ENCODE measurements around the gene UMODL1.

Gene UMODL1

DNA sequence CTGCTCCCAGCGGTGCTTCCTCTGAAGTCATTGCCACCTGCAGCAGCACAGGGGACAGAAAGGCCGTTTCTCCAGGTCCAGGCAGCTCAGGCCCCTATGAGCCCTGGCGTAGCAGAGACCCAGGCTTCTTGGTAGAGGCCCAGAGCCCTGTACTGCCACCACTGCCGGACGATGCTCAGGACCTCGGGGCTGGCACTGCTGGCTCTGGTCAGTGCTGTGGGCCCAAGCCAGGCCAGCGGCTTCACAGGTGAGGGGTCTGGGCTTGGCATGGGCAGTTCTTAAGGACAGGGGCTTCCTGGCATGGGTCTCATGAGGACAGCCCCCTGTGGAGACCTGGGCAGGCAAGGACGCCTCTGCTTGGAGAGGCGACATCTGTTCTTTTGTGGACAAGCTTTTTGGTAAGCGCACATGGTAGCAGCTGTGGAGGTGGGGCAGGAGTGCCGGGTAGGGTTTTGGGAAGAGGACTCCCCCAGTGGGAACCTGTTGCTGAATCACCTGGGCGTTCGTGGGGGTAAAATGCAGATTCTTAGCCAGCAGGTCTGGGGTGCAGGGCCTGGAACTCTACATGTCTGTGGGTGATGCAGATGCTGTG lies at the start of gene UMODL1:
Gene UMODL1 (plus strand): TSS at position 172 of the 592 bp plus-strand sequence. CDS start 0 bp downstream, at position 172.
- no peak for DNase-seq (ENCODE audit: low read depth)

DNA sequence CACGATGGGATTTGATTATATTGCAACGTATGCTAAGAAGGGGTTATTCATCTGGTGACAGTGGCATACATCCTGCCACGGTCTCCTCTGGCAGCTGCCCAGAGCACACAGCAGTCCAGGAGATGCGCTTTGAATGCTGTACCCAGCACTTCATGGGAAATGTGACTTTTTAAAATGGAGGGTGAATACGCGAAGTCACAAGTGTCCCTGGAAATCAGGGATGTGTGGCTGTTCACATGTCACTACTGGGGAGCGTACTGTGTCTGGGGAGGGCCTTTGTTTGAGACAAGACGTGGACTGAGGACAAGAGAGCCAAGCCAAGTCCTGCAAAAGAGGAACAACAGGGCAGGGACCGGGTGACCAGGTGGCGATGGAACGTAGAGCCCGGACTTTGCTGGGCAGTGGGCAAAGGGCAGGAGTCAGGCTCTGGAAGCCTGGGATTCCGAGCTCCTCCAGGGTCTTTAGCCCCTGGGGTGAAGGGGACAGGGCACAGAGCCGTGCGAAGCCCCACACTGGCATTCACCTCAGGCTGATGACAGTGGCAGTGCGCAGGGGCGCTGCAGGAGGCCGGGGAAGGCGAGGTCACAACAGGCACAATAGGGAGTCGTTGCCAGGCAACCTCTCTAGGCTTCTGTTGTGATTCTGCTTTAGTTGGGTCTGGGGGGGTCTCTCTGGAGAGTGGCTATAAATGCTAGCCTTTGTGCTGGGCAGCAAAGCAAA lies 49.6 kb upstream of the UMODL1 start:
- no peak for DNase-seq (ENCODE audit: low read depth)

GRCh38 chr21:42022091-42022430 lies 49.1 kb upstream of the UMODL1 start:
- no peak for DNase-seq (ENCODE audit: low read depth)

GRCh38 chr21:42022906-42023305 lies 48.2 kb upstream of the UMODL1 start:
- no peak for DNase-seq (ENCODE audit: low read depth)

- DNase-seq (ENCODE audit: low read depth): no peak
Observed at GRCh38 chr21:42025376-42026081, 45.6 kb upstream of the UMODL1 start.

DNA sequence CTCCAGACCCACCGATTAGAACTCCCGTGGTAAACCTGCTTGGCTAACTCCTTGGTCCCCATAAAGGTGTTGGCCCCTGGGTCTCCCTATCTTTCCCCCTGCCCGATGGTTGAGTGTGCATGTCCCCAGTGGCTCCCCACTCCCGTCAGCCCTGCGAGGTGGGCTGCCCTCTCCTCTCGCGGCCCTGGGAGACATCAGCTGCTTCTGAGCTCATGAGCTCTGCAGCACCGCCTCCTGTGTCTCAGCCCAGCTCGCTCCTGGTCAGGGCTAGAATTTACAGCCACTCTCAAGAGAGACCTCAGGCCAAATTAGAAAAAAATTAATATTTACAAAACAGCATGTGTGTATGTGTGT lies 45.1 kb upstream of the UMODL1 start:
- DNase-seq (ENCODE audit: low read depth): no peak

GRCh38 chr21:42027085-42027821 lies 43.9 kb upstream of the UMODL1 start:
- DNase-seq (ENCODE audit: low read depth): no peak

DNA sequence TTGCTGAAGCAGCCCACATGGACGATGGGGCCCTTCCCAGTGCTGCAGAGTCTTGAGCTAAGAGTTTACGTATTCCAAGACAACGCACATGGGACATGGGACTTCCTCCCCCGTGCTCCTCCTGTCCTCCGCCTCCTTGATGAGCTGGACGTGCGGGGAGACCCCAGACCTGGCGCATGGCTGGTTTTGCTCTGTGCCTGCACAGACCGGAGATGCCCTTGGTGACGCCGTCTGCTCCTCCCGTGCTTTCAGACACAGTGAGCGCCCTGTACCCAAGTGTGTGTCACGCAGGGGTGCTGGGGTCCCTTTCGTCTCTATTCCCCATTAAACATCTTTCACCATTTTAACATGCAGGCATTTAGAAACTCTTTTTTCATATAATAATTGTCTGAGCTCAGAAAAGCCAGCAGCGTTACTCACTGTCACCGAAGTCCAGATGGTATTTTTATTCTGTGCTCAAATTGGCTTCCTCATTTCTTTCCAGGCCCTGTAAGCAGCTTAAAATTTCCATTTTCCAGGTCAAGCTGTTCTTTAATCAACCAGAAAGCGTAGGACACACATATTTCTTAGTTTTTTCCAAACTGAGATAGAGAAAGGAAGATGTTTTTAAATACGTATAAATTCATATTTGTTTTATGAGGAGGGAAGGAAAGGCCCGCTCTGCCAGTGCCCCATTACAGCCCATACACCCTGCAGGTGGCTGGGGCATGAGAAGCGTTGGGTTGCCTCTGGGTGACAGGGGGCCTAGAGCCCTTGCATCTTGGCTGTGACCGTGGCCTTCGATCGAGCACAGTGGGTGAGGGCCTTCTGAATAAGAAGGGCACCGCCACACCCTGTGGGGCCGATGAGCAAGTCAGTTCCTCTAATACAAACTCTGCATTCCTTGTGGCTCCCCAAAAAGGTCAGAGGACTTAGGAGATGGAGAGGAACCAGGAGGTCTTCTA lies 43.0 kb upstream of the UMODL1 start:
- DNase-seq (ENCODE audit: low read depth): no peak

GRCh38 chr21:42028766-42029425 lies 42.2 kb upstream of the UMODL1 start:
- DNase-seq (ENCODE audit: low read depth): no peak

GRCh38 chr21:42030311-42030710 lies 40.8 kb upstream of the UMODL1 start:
- DNase-seq (ENCODE audit: low read depth): no peak

DNA sequence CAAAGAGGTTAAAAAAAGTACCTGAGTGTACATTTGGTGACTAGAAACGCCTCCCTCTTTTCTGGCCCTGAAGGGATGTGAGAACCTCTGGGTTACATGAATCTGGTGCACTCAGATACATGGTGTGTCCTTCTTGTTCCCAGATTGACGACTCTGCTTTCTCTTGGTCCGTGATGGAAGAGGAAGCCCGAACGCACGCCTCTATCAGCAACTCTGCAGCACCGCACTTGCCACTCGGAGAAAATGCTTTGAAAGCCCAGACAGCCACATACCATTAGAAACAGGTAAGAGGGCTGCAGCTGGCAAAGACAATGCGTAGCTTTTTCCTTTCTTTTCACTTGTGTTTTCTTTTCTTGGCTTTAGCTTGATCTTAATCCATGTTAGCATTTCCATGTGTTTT lies 39.9 kb upstream of the UMODL1 start:
- DNase-seq (ENCODE audit: low read depth): no peak

GRCh38 chr21:42031816-42032215 lies 39.3 kb upstream of the UMODL1 start:
- no peak for DNase-seq (ENCODE audit: low read depth)

- no peak for DNase-seq (ENCODE audit: low read depth)
Observed at GRCh38 chr21:42032266-42032665, 38.9 kb upstream of the UMODL1 start.

DNA sequence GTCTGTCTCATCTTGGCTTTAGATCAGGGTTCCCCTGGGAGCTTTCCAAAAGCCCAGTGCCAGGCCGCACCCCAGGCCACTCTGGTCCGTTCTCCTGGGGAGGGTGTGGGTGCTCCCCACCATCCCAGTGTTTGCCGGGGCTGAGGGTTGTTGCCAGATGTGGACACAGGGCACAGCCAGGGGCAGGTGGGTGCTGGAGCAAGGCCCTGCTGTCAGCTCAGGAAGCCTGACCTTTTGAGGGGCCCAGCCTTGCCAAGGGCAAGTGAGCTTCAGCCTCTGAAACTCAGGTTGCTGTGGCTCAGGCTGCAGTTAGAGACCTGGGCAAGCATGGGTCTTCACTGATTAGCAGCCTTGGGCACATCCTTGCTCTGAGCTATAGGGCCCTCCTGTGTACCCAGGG lies 38.1 kb upstream of the UMODL1 start:
- no peak for DNase-seq (ENCODE audit: low read depth)

DNA sequence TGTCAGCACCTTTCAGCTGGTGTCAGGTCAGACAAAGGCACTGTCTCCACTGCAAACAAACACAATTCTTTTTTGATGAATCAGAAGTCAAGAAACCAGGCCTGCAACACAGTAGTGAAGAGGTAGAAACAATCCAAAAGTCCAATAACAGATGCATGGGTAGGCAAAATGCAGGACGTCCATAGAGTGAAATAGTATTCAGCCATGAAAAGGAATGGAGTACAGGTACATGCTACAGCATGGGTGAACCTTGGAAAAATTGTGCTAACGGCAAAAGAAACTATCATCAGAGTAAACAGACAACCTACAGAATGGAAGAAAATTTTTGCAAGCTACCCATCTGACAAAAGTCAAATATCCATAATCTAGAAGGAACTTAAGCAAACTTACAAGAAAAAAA lies 34.8 kb upstream of the UMODL1 start:
- no peak for DNase-seq (ENCODE audit: low read depth)

DNA sequence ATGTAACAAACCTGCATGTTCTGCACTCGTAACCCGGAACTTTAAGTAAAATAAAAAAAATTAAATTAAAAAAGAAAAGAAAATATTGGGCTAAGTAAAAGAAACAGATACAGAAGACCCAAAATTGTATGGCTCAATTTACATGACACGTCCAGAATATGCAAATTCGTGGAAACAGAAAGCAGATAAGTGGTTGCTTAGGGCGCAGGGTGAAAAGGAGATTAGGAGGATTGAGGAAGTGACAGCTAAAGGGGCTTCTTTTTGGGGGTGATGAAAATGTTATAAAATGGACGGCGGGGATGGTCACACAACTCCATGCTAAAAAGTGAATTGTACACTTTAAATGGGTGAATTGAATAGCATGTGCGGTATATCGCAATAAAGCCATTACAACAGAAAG lies 33.6 kb upstream of the UMODL1 start:
- DNase-seq (ENCODE audit: low read depth): no peak

- DNase-seq (ENCODE audit: low read depth): no peak
Observed at GRCh38 chr21:42037943-42038342, 33.2 kb upstream of the UMODL1 start.

DNA sequence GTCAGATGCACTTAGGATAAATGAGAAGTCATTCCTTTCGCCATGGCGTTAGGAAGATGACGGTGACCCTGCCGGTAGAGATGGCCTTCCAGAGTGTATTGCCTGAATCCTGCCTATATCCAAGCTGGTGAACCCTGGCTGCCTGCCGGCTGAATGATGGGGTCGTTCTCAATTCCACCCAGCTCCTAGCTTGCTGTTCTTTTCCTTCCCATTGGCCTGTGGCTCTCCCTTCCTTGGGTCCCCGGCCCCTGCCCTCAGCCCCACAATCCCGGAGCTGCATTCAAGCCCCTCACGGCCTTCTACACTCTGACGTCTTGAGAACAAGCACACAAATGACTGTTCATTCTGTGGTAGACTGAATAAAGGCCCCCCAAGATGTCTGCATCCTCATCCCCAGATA lies 32.7 kb upstream of the UMODL1 start:
- DNase-seq (ENCODE audit: low read depth): no peak

- peak; percentile 57 for DNase-seq (ENCODE audit: low read depth)
Observed at GRCh38 chr21:42038826-42039425, 32.2 kb upstream of the UMODL1 start.

GRCh38 chr21:42039470-42039901 lies 31.6 kb upstream of the UMODL1 start:
- peak; percentile 69 for DNase-seq (ENCODE audit: low read depth)

GRCh38 chr21:42039911-42040351 lies 31.2 kb upstream of the UMODL1 start:
- peak; percentile 17 for DNase-seq (ENCODE audit: low read depth)
